LoVo (cell line): ENCODE data around the gene MAPRE3.
A peak's percentile ranks its signal among the peaks of the same experiment; 100 is the strongest.

Experiments used
- DNase-seq: peaks from one replicate; pipeline ENCODE4 v3.0.0-alpha.2; 2016; ENCODE audit warnings: low spot score

The MAPRE3 gene

GRCh38 chr2:27040282-27040681, 69.8 kb downstream of the MAPRE3 start:
- no peak for DNase-seq

- DNase-seq: no peak
Observed at GRCh38 chr2:27041752-27042151, 71.3 kb downstream of the MAPRE3 start.

- no peak for DNase-seq
Observed at GRCh38 chr2:27042159-27042661, 71.8 kb downstream of the MAPRE3 start.

- DNase-seq: no peak
Observed at GRCh38 chr2:27042985-27043634, 72.7 kb downstream of the MAPRE3 start.

GRCh38 chr2:27049422-27050280, 79.2 kb downstream of the MAPRE3 start:
- DNase-seq: no peak

GRCh38 chr2:27050281-27050995, 80.0 kb downstream of the MAPRE3 start:
- peak; percentile 86 for DNase-seq

GRCh38 chr2:27050996-27051901, 80.8 kb downstream of the MAPRE3 start, which contains the start of gene AGBL5:
Gene AGBL5 (plus strand): TSS chr2:27051668. CDS start chr2:27052959, 1,291 bp downstream.
- DNase-seq: peak; percentile 94

- DNase-seq: no peak
Observed at GRCh38 chr2:27051902-27052645, 81.6 kb downstream of the MAPRE3 start.

- no peak for DNase-seq
Observed at GRCh38 chr2:27053321-27053720, 82.9 kb downstream of the MAPRE3 start.

- DNase-seq: no peak
Observed at GRCh38 chr2:27053776-27054175, 83.3 kb downstream of the MAPRE3 start.

GRCh38 chr2:27054721-27055120, 84.3 kb downstream of the MAPRE3 start:
- DNase-seq: no peak

GRCh38 chr2:27057184-27057583, 86.7 kb downstream of the MAPRE3 start:
- DNase-seq: no peak

GRCh38 chr2:27058210-27058609, 87.8 kb downstream of the MAPRE3 start:
- no peak for DNase-seq

- no peak for DNase-seq
Observed at GRCh38 chr2:27059141-27059820, 88.8 kb downstream of the MAPRE3 start.

- no peak for DNase-seq
Observed at GRCh38 chr2:27060323-27060722, 89.9 kb downstream of the MAPRE3 start.

- DNase-seq: no peak
Observed at GRCh38 chr2:27065128-27065527, 94.7 kb downstream of the MAPRE3 start.

- no peak for DNase-seq
Observed at GRCh38 chr2:27067385-27067784, 96.9 kb downstream of the MAPRE3 start.

GRCh38 chr2:27069436-27069835, 99.0 kb downstream of the MAPRE3 start:
- DNase-seq: no peak

GRCh38 chr2:27069961-27070618, 99.7 kb downstream of the MAPRE3 start:
- no peak for DNase-seq
